K562 (cell line): ENCODE results near the gene EFNA2. TPM values are rescaled to one million over a fixed set of nuclear protein-coding genes. Genes with fewer than 3 reads are reported as not detected.
A peak's percentile ranks its signal among the peaks of the same experiment; 100 is the strongest.

Experiments used
- BCL6 ChIP-seq: fragments of 250-450 bp; sonication (Bioruptor Pico); IDR thresholded peaks from 2 replicates; pipeline ENCODE4 v1.4.0; 2020
- CHD2 ChIP-seq: IDR thresholded peaks from 2 replicates; pipeline ENCODE4 v1.6.1; 2011; ENCODE audit warnings: low read depth, low read length
- ERF ChIP-seq: fragments of 450-650 bp; formaldehyde crosslinking; IDR thresholded peaks from 2 replicates; pipeline ENCODE4 v1.4.0; 2020; ENCODE audit warnings: mild to moderate bottlenecking, mixed read lengths
- EWSR1 ChIP-seq: fragments of 450-650 bp; IDR thresholded peaks from 2 replicates; pipeline ENCODE4 v1.6.1; 2018; ENCODE audit warnings: borderline replicate concordance, mild to moderate bottlenecking, low read depth, moderate library complexity; ENCODE audit not compliant: partially characterized antibody
- GTF2E2 ChIP-seq: fragments of 200-800 bp; sonication (Bioruptor generic); IDR thresholded peaks from 2 replicates; pipeline ENCODE4 v1.6.1; 2016; ENCODE audit warnings: missing genetic modification characterization, missing compliant biosample characterization
- LARP7 ChIP-seq: fragments of 450-650 bp; IDR thresholded peaks from 2 replicates; pipeline ENCODE4 v1.6.1; 2016
- NFXL1 ChIP-seq: fragments of 450-650 bp; formaldehyde crosslinking; IDR thresholded peaks from 2 replicates; pipeline ENCODE4 v1.4.0; 2021; ENCODE audit warnings: mild to moderate bottlenecking
- SAFB ChIP-seq: fragments of 200-400 bp; formaldehyde crosslinking; IDR thresholded peaks from 2 replicates; pipeline ENCODE4 v1.6.1; 2017; ENCODE audit warnings: low read depth, low read length, borderline replicate concordance
- SPI1 ChIP-seq: IDR thresholded peaks from 2 replicates; pipeline ENCODE4 v1.6.1; 2011; ENCODE audit warnings: low read depth, low read length, control low read depth, borderline replicate concordance
- TSC22D4 ChIP-seq: fragments of 450-650 bp; IDR thresholded peaks from 2 replicates; pipeline ENCODE4 v1.6.1; 2016; ENCODE audit warnings: missing genetic modification characterization, missing biosample characterization, control low read depth
- ZBTB17 ChIP-seq: fragments of 450-650 bp; formaldehyde crosslinking; IDR thresholded peaks from 2 replicates; pipeline ENCODE4 v1.4.0; 2020; ENCODE audit warnings: mild to moderate bottlenecking
- ZKSCAN3 ChIP-seq: fragments of 250-450 bp; sonication (Bioruptor Pico); IDR thresholded peaks from 2 replicates; pipeline ENCODE4 v1.4.0; 2020
- ZNF408 ChIP-seq: fragments of 250-450 bp; sonication (Bioruptor Pico); IDR thresholded peaks from 2 replicates; pipeline ENCODE4 v1.4.0; 2020; ENCODE audit warnings: low read depth, mild to moderate bottlenecking, moderate library complexity
- polyA plus RNA-seq, 8 experiments: library from polyadenylated mRNA; depleted of rRNA in 4 of 8; stranded (reverse) in 5 of 8; unstranded in 3 of 8; fragments of >200 nt; fragmentation: Nextera tagmentation in 2 of 8; fragmentation: Illumina TruSeq in 1 of 8; extraction: Ambion mirVana in 2 of 8; extraction: Trizol in 1 of 8; gene quantifications; 2 replicates each; pipeline versions ENCODE4 v1.2.1 to v1.2.3, GENCODE V29; 2011 to 2014; ENCODE audit warnings: inconsistent platforms in 1 of 8, missing spikeins in 1 of 8
- total RNA-seq, 7 experiments: library from RNA; depleted of rRNA in 6 of 7; stranded (reverse); fragments of >200 nt in 6 of 7; fragmentation: Illumina TruSeq in 2 of 7; extraction: Trizol in 2 of 7; gene quantifications; 2 replicates each; pipeline versions ENCODE4 v1.2.1 to v1.2.3, GENCODE V29; 2011 to 2021; ENCODE audit warnings: low replicate concordance in 1 of 7
- TF ChIP-seq, protein P1 (sequence below): sonication (generic); formaldehyde crosslinking; IDR thresholded peaks from 2 replicates; pipeline ENCODE4 v1.8.0; 2022; ENCODE audit warnings: mild to moderate bottlenecking, low read depth, missing genetic modification reagents
- TF ChIP-seq, protein P2 (sequence below): fragments of 250-450 bp; sonication (Bioruptor Pico); IDR thresholded peaks from 2 replicates; pipeline ENCODE4 v1.8.0; 2021; ENCODE audit warnings: mild to moderate bottlenecking, moderate library complexity
- TF ChIP-seq, protein P3 (sequence below), 2 experiments: fragments of 150-350 bp in 1 of 2; IDR thresholded peaks; 2 replicates each; pipeline ENCODE4 v1.6.1; 2012 to 2016; ENCODE audit warnings: low read depth in 2 of 2, low read length in 2 of 2, mild to moderate bottlenecking in 1 of 2, moderate library complexity in 1 of 2
- TF ChIP-seq, protein P4 (sequence below): sonication (generic); formaldehyde crosslinking; IDR thresholded peaks from 2 replicates; pipeline ENCODE4 v1.8.0; 2023; ENCODE audit warnings: mild to moderate bottlenecking, missing genetic modification reagents
- TF ChIP-seq, protein P5 (sequence below): sonication (generic); formaldehyde crosslinking; IDR thresholded peaks from 2 replicates; pipeline ENCODE4 v1.8.1; 2022; ENCODE audit warnings: missing genetic modification reagents

The EFNA2 gene
- total and polyA plus RNA-seq, 9 of the 15 experiments (the other 6 are each of a cell fraction or from before 2014, with no cell fraction given): 0.11 to 0.44 (median 0.15) TPM; not detected in 6

DNA sequence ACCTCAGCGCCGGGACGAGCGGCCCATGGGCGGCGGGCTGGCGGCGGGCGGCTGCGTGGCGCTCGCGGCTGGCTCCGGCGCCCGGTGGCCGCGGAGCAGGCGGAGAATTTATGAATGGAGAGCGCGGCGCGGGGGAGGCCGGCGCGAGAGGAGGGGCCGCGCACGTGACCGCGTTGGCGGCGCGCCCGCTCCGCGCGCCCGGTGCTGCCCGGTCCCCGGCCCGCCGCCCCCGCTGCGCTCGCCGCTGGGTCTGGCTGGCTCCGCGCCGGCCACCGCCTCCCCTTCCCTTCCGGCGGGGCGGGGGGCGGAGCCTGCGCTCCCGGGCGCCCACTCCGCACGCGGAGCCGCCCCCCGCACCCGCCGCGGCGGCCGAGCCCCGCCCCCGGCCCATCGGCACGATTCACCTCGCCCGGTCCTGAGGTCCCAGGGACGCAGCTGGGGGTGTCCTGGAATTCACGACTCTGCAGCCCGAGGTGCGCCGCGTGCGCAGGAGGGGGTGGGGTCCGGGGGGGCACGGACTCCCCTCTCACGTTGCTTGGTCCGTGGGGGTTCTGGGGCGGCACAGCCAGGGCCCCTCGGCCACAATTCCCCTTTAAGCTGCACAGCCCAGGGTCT is 47.8 kb upstream of the EFNA2 start, which contains the start of gene CBARP (continued):
- TF ChIP-seq, protein P1, sequence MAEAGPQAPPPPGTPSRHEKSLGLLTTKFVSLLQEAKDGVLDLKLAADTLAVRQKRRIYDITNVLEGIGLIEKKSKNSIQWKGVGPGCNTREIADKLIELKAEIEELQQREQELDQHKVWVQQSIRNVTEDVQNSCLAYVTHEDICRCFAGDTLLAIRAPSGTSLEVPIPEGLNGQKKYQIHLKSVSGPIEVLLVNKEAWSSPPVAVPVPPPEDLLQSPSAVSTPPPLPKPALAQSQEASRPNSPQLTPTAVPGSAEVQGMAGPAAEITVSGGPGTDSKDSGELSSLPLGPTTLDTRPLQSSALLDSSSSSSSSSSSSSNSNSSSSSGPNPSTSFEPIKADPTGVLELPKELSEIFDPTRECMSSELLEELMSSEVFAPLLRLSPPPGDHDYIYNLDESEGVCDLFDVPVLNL (CRISPR knock-in tag): no peak
- no peak for TF ChIP-seq ZBTB17 (CRISPR knock-in tag)
- TF ChIP-seq, protein P2, sequence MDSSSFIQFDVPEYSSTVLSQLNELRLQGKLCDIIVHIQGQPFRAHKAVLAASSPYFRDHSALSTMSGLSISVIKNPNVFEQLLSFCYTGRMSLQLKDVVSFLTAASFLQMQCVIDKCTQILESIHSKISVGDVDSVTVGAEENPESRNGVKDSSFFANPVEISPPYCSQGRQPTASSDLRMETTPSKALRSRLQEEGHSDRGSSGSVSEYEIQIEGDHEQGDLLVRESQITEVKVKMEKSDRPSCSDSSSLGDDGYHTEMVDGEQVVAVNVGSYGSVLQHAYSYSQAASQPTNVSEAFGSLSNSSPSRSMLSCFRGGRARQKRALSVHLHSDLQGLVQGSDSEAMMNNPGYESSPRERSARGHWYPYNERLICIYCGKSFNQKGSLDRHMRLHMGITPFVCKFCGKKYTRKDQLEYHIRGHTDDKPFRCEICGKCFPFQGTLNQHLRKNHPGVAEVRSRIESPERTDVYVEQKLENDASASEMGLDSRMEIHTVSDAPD (CRISPR knock-in tag): no peak
- TF ChIP-seq ERF: 0 out of 2 replicates have a peak, but pooled peaks have one; percentile 11
- TF ChIP-seq, protein P3, sequence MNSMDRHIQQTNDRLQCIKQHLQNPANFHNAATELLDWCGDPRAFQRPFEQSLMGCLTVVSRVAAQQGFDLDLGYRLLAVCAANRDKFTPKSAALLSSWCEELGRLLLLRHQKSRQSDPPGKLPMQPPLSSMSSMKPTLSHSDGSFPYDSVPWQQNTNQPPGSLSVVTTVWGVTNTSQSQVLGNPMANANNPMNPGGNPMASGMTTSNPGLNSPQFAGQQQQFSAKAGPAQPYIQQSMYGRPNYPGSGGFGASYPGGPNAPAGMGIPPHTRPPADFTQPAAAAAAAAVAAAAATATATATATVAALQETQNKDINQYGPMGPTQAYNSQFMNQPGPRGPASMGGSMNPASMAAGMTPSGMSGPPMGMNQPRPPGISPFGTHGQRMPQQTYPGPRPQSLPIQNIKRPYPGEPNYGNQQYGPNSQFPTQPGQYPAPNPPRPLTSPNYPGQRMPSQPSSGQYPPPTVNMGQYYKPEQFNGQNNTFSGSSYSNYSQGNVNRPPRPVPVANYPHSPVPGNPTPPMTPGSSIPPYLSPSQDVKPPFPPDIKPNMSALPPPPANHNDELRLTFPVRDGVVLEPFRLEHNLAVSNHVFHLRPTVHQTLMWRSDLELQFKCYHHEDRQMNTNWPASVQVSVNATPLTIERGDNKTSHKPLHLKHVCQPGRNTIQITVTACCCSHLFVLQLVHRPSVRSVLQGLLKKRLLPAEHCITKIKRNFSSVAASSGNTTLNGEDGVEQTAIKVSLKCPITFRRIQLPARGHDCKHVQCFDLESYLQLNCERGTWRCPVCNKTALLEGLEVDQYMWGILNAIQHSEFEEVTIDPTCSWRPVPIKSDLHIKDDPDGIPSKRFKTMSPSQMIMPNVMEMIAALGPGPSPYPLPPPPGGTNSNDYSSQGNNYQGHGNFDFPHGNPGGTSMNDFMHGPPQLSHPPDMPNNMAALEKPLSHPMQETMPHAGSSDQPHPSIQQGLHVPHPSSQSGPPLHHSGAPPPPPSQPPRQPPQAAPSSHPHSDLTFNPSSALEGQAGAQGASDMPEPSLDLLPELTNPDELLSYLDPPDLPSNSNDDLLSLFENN (IDR thresholded peaks at IDR 0.05; ENCODE audit: low read depth in 2 of 2, low read length in 2 of 2): no peak
- no peak for TF ChIP-seq LARP7
- TF ChIP-seq SAFB: no peak
- no peak for TF ChIP-seq CHD2
- no peak for TF ChIP-seq BCL6 (CRISPR knock-in tag)
- TF ChIP-seq GTF2E2 (tag): no peak
- TF ChIP-seq, protein P4, sequence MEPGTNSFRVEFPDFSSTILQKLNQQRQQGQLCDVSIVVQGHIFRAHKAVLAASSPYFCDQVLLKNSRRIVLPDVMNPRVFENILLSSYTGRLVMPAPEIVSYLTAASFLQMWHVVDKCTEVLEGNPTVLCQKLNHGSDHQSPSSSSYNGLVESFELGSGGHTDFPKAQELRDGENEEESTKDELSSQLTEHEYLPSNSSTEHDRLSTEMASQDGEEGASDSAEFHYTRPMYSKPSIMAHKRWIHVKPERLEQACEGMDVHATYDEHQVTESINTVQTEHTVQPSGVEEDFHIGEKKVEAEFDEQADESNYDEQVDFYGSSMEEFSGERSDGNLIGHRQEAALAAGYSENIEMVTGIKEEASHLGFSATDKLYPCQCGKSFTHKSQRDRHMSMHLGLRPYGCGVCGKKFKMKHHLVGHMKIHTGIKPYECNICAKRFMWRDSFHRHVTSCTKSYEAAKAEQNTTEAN (CRISPR knock-in tag): no peak
- TF ChIP-seq SPI1: no peak
- TF ChIP-seq TSC22D4 (tag): no peak
- TF ChIP-seq, protein P5, sequence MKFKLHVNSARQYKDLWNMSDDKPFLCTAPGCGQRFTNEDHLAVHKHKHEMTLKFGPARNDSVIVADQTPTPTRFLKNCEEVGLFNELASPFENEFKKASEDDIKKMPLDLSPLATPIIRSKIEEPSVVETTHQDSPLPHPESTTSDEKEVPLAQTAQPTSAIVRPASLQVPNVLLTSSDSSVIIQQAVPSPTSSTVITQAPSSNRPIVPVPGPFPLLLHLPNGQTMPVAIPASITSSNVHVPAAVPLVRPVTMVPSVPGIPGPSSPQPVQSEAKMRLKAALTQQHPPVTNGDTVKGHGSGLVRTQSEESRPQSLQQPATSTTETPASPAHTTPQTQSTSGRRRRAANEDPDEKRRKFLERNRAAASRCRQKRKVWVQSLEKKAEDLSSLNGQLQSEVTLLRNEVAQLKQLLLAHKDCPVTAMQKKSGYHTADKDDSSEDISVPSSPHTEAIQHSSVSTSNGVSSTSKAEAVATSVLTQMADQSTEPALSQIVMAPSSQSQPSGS (CRISPR knock-in tag): no peak
- TF ChIP-seq NFXL1 (CRISPR knock-in tag): no peak
- no peak for TF ChIP-seq ZKSCAN3 (CRISPR knock-in tag)
- TF ChIP-seq EWSR1: no peak
- TF ChIP-seq ZNF408: no peak
